ENCODE results near the gene RHO.
"Not testable (repeated sequence)": the region's sequence is repeated elsewhere in the genome, so short reads cannot be mapped to it uniquely, and the experiment has no call there.

DNA sequence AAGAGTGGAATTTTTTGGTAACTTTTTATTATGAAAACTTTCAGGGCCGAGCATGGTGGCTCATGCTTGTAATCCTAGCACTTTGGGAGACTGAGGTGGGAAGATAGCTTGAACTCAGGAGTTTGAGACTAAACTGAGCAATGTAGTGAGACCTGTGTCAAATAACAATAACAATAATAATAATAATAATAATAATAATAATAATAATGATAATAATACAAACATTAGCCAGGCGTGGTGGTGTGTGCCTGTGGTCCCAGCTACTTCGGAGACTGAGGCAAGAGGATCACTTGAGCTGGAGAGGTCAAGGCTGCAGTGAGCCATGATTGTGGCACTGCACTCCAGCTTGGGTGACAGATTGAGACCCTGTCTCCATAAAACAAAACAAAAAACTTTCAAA, 17.5 kb downstream of the RHO start:
- TF ChIP-seq CTCF, POLR2A, POLR2AphosphoS5 (IDR thresholded peaks at IDR 0.05): not testable (repeated sequence)
